ENCODE measurements around the gene ZBTB2. TPM values are rescaled to one million over a fixed set of nuclear protein-coding genes. Genes with fewer than 3 reads are reported as not detected.
A peak's percentile ranks its signal among the peaks of the same experiment; 100 is the strongest.
"Not testable (repeated sequence)": the region's sequence is repeated elsewhere in the genome, so short reads cannot be mapped to it uniquely, and the experiment has no call there.

ZBTB2 gene
- total RNA-seq, 1 experiment from 2014 or later, result 12.5 TPM

- in situ Hi-C loops (cut with HindIII; ENCODE audit: low pct_unique_long_range_greater_than_20kb, low sequenced_read_pairs), result no loop called here
- no peak for DNase-seq (ENCODE audit: low read depth)
Observed at GRCh38 chr6:151379933-151380847, 11.2 kb downstream of the ZBTB2 start.

- in situ Hi-C loops (cut with HindIII; ENCODE audit: low pct_unique_long_range_greater_than_20kb, low sequenced_read_pairs), result no loop called here
- no peak for DNase-seq (ENCODE audit: low read depth)
Observed at GRCh38 chr6:151377095-151377494, 14.3 kb downstream of the ZBTB2 start.

- peak; percentile 10 for DNase-seq (ENCODE audit: low read depth)
Observed at GRCh38 chr6:151376440-151376839, 14.9 kb downstream of the ZBTB2 start.

GRCh38 chr6:151375833-151376232 is 15.5 kb downstream of the ZBTB2 start:
- in situ Hi-C loops (cut with HindIII; ENCODE audit: low pct_unique_long_range_greater_than_20kb, low sequenced_read_pairs), result no loop called here
- no peak for DNase-seq (ENCODE audit: low read depth)

More at GRCh38 chr6:151376440-151376839, 14.9 kb downstream of the ZBTB2 start:
- in situ Hi-C loops (cut with HindIII; ENCODE audit: low pct_unique_long_range_greater_than_20kb, low sequenced_read_pairs), result no loop called here

GRCh38 chr6:151374036-151374683 is 17.2 kb downstream of the ZBTB2 start:
- no peak for DNase-seq (ENCODE audit: low read depth)
- in situ Hi-C loops (cut with HindIII; ENCODE audit: low pct_unique_long_range_greater_than_20kb, low sequenced_read_pairs), result no loop called here

GRCh38 chr6:151372164-151372563 is 19.2 kb downstream of the ZBTB2 start:
- in situ Hi-C loops (cut with HindIII; ENCODE audit: low pct_unique_long_range_greater_than_20kb, low sequenced_read_pairs), result no loop called here
- DNase-seq (ENCODE audit: low read depth), result no peak

GRCh38 chr6:151370509-151371078 is 20.8 kb downstream of the ZBTB2 start:
- peak; percentile 19 for DNase-seq (ENCODE audit: low read depth)
- in situ Hi-C loops (cut with HindIII; ENCODE audit: low pct_unique_long_range_greater_than_20kb, low sequenced_read_pairs), result no loop called here

GRCh38 chr6:151365233-151365632 is 26.1 kb downstream of the ZBTB2 start:
- in situ Hi-C loops (cut with HindIII; ENCODE audit: low pct_unique_long_range_greater_than_20kb, low sequenced_read_pairs), result no loop called here
- no peak for DNase-seq (ENCODE audit: low read depth)

- in situ Hi-C loops (cut with HindIII; ENCODE audit: low pct_unique_long_range_greater_than_20kb, low sequenced_read_pairs), result no loop called here
- DNase-seq (ENCODE audit: low read depth), result no peak
Observed at GRCh38 chr6:151359486-151359885, 31.9 kb downstream of the ZBTB2 start.

GRCh38 chr6:151358475-151358874 is 32.9 kb downstream of the ZBTB2 start:
- in situ Hi-C loops (cut with HindIII; ENCODE audit: low pct_unique_long_range_greater_than_20kb, low sequenced_read_pairs), result no loop called here

GRCh38 chr6:151357758-151358436 is 33.5 kb downstream of the ZBTB2 start:
- in situ Hi-C loops (cut with HindIII; ENCODE audit: low pct_unique_long_range_greater_than_20kb, low sequenced_read_pairs), result no loop called here
- no peak for DNase-seq (ENCODE audit: low read depth)

More at GRCh38 chr6:151358475-151358874, 32.9 kb downstream of the ZBTB2 start:
- DNase-seq (ENCODE audit: low read depth), result no peak

- in situ Hi-C loops (cut with HindIII; ENCODE audit: low pct_unique_long_range_greater_than_20kb, low sequenced_read_pairs); DNase-seq (ENCODE audit: low read depth): not testable (repeated sequence)
Observed at GRCh38 chr6:151356983-151357382, 34.4 kb downstream of the ZBTB2 start.

- in situ Hi-C loops (cut with HindIII; ENCODE audit: low pct_unique_long_range_greater_than_20kb, low sequenced_read_pairs), result no loop called here
- no peak for DNase-seq (ENCODE audit: low read depth)
Observed at GRCh38 chr6:151353795-151354194, 37.6 kb downstream of the ZBTB2 start.

- no peak for DNase-seq (ENCODE audit: low read depth)
- in situ Hi-C loops (cut with HindIII; ENCODE audit: low pct_unique_long_range_greater_than_20kb, low sequenced_read_pairs), result no loop called here
Observed at GRCh38 chr6:151352410-151353396, 38.7 kb downstream of the ZBTB2 start.

GRCh38 chr6:151351731-151352130 is 39.6 kb downstream of the ZBTB2 start:
- in situ Hi-C loops (cut with HindIII; ENCODE audit: low pct_unique_long_range_greater_than_20kb, low sequenced_read_pairs), result no loop called here
- DNase-seq (ENCODE audit: low read depth), result no peak

GRCh38 chr6:151351146-151351700 is 40.1 kb downstream of the ZBTB2 start:
- no peak for DNase-seq (ENCODE audit: low read depth)
- in situ Hi-C loops (cut with HindIII; ENCODE audit: low pct_unique_long_range_greater_than_20kb, low sequenced_read_pairs), result no loop called here

GRCh38 chr6:151350442-151351145 is 40.8 kb downstream of the ZBTB2 start:
- in situ Hi-C loops (cut with HindIII; ENCODE audit: low pct_unique_long_range_greater_than_20kb, low sequenced_read_pairs), result no loop called here
- DNase-seq (ENCODE audit: low read depth), result no peak
